Aorta (tissue), 5 donors: ENCODE measurements around the gene FTO. TPM values are rescaled to one million over a fixed set of nuclear protein-coding genes. Genes with fewer than 3 reads are reported as not detected.

Experiments used
- ATAC-seq: fragments of 200-7000 bp; cut with Tn5 transposase; one replicate; pipeline ENCODE4 v1.9.1; 2022; ENCODE audit warnings: moderate library complexity; ENCODE audit not compliant: low FRiP score
- DNase-seq, 2 donors: peaks; one replicate each; pipeline ENCODE4 v3.0.0-alpha.2; 2020
- H3K27ac ChIP-seq, 2 donors: one replicate each; pipeline ENCODE4 v1.5.1; 2013; ENCODE audit warnings: low read length in 2 of 2, mild to moderate bottlenecking in 2 of 2, moderate library complexity in 2 of 2, control low read depth in 1 of 2, inconsistent platforms in 1 of 2, low read depth in 1 of 2
- H3K27me3 ChIP-seq, 2 donors: one replicate each; pipeline ENCODE4 v1.6.1; 2013; ENCODE audit warnings: control low read depth in 1 of 2, low read length in 1 of 2, mild to moderate bottlenecking in 1 of 2, moderate library complexity in 1 of 2; ENCODE audit not compliant: insufficient read depth in 2 of 2, control insufficient read depth in 1 of 2
- H3K36me3 ChIP-seq, 2 donors: one replicate each; pipeline ENCODE4 v1.6.1; 2013; ENCODE audit warnings: control low read depth in 1 of 2, low read length in 1 of 2, mild to moderate bottlenecking in 1 of 2; ENCODE audit not compliant: insufficient read depth in 2 of 2, control insufficient read depth in 1 of 2
- H3K4me1 ChIP-seq, 2 donors: one replicate each; pipeline ENCODE4 v1.6.1; 2013; ENCODE audit warnings: low read length in 2 of 2, control low read depth in 1 of 2, mild to moderate bottlenecking in 1 of 2, moderate library complexity in 1 of 2; ENCODE audit not compliant: insufficient read depth in 2 of 2, control insufficient read depth in 1 of 2
- H3K4me3 ChIP-seq, 2 donors: one replicate each; pipeline ENCODE4 v1.5.1; 2013; ENCODE audit warnings: low read length in 2 of 2, control low read depth in 1 of 2, mild to moderate bottlenecking in 1 of 2
- H3K9me3 ChIP-seq: one replicate; pipeline ENCODE4 v1.6.1; 2013; ENCODE audit warnings: mild to moderate bottlenecking, low read length; ENCODE audit not compliant: control insufficient read depth
- WGBS, 2 donors: extraction: QIAGEN DNeasy Blood & Tissue Kit; methylation state at CpG; one replicate each; pipeline ENCODE4 v1.1.7; 2013; 5-methylcytosine and 5-hydroxymethylcytosine counted together
- intact Hi-C, 2 donors: fragments of 100-400 bp; cut with DNase I; formaldehyde crosslinking; loops; one replicate each; pipeline versions ENCODE4 v1.14.2 to v1.15.0; 2022
- polyA plus RNA-seq, 2 donors: library from polyadenylated mRNA; stranded (reverse); fragments of 200-250 nt; gene quantifications; one replicate each; pipeline ENCODE4 v1.2.3, GENCODE V29; 2013
- total RNA-seq, 2 donors: library from RNA; stranded (reverse); fragmentation: NEBNext Ultra II Directional; extraction: Animal tissue kit (Norgen Biotek cat#: 25700); gene quantifications; one replicate each; pipeline ENCODE4 v1.2.1, GENCODE V29; 2021
- donor health status: healthy with polysubstance abuse.
- donor health status: Bipolar disorder and iron deficiency.
- donor health status: DM: no; HTN: no; CAD: no.
- donor health status: DM: no; HTN: no; CAD: no.
- donor health status: DM: yes; HTN: yes; CAD: no.

The FTO gene
- total and polyA plus RNA-seq, 4 donors: 17.9 to 97.7 (median 55.6) TPM

- H3K4me1 ChIP-seq: peaks cover 2% of the 10 kb centered on the region in 2 donors
- DNase-seq: no peak
- 80% methylated on average over 6 of the region's 6 CpGs for whole genome bisulfite sequencing, 2 donors
- no peak overlapping the region for H3K27ac ChIP-seq
- no peaks in the 10 kb centered on the region for H3K36me3 ChIP-seq
- H3K4me3 ChIP-seq: no peak overlapping the region
- ATAC-seq: no peak
- intact Hi-C loops: no loop called here
- H3K9me3 ChIP-seq: no peaks in the 10 kb centered on the region
- no peaks in the 10 kb centered on the region for H3K27me3 ChIP-seq
These were observed 88.4 kb downstream of the FTO start for GRCh38 chr16:53792161-53792951.

- Histone ChIP-seq H3K36me3 (no peaks in the 10 kb centered on the region), H3K27me3 (no peaks in the 10 kb centered on the region), H3K27ac (no peak overlapping the region), H3K4me1 (no peaks in the 10 kb centered on the region), H3K4me3 (no peak overlapping the region), H3K9me3 (no peaks in the 10 kb centered on the region)
- ATAC-seq (no peak), DNase-seq (no peak)
- intact Hi-C loops: no loop called here
These were observed 99.5 kb downstream of the FTO start for GRCh38 chr16:53803451-53803850.

DNA sequence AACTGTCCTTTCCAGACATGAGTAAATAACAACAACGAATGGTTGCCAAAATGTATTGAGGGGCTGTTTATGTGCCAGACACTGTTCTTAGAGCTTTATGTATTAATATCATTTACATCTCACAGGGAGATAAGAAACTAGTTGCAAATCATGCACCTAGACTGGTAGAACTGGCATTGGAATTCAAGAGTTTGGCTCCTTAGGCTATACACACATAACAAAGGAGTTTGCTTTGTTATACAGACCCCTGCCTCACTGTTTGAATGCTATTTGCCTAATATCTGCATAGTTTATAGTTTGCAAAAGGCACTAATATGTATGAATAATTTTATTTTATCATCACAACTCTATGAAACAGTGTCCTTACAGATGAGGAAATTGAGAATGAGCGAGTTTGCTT lies 100.0 kb downstream of the FTO start:
- Histone ChIP-seq H3K9me3 (no peaks in the 10 kb centered on the region), H3K27ac (no peak overlapping the region), H3K4me1 (no peaks in the 10 kb centered on the region), H3K4me3 (no peak overlapping the region), H3K27me3 (no peaks in the 10 kb centered on the region), H3K36me3 (no peaks in the 10 kb centered on the region)
- intact Hi-C loops: no loop called here
- ATAC-seq (no peak), DNase-seq (no peak)
- 91% methylated on average over 2 of the region's 2 CpGs for WGBS, 2 donors

DNA sequence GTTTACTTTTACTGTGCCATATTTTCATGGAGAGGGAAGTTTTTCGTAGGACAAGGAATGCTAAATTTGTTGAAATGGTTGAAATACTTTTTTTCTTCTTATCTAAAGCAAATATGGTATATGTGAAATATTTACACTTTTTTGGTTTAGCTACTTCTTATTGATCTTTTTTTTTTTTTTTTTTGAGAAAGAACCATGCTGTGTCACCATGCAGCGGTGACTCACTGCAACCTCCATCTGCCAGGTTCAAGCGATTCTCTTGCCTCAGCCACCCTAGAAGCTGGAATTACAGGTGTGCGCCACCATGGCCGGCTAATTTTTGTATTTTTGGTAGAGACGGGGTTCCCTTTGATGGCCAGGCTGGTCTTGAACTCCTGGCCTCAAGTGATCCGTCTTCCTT lies 100.5 kb downstream of the FTO start:
- no peaks in the 10 kb centered on the region for H3K27me3 ChIP-seq
- no peaks in the 10 kb centered on the region for H3K4me1 ChIP-seq
- no peak overlapping the region for H3K4me3 ChIP-seq
- no peak overlapping the region for H3K27ac ChIP-seq
- no peaks in the 10 kb centered on the region for H3K9me3 ChIP-seq
- DNase-seq: no peak
- intact Hi-C loops: no loop called here
- 96% methylated on average over 7 of the region's 7 CpGs for WGBS, 2 donors
- H3K36me3 ChIP-seq: no peaks in the 10 kb centered on the region
- no peak for ATAC-seq

- ATAC-seq (no peak), DNase-seq (no peak)
- Histone ChIP-seq H3K4me3 (no peak overlapping the region), H3K27ac (no peak overlapping the region), H3K27me3 (no peaks in the 10 kb centered on the region), H3K4me1 (no peaks in the 10 kb centered on the region), H3K36me3 (no peaks in the 10 kb centered on the region), H3K9me3 (no peaks in the 10 kb centered on the region)
- 94 to 95% methylated on average over 2 of the region's 2 CpGs for WGBS, 2 donors
- intact Hi-C loops: no loop called here
These were observed 101.2 kb downstream of the FTO start for GRCh38 chr16:53805113-53805512.

GRCh38 chr16:53805752-53806151 lies 101.8 kb downstream of the FTO start:
- no peak overlapping the region for H3K4me3 ChIP-seq
- no peak overlapping the region for H3K27ac ChIP-seq
- WGBS, 2 donors: 79 to 82% methylated on average over 4 of the region's 4 CpGs
- H3K9me3 ChIP-seq: no peaks in the 10 kb centered on the region
- no peak for DNase-seq
- intact Hi-C loops: no loop called here
- no peaks in the 10 kb centered on the region for H3K4me1 ChIP-seq
- ATAC-seq: no peak
- H3K27me3 ChIP-seq: no peaks in the 10 kb centered on the region
- H3K36me3 ChIP-seq: peaks cover 1 to 2% of the 10 kb centered on the region in 2 donors

GRCh38 chr16:53809088-53809932 lies 105.4 kb downstream of the FTO start:
- Histone ChIP-seq H3K4me3 (no peak overlapping the region), H3K27ac (no peak overlapping the region), H3K36me3 (peaks cover 1 to 2% of the 10 kb centered on the region in 2 donors), H3K27me3 (no peaks in the 10 kb centered on the region), H3K9me3 (no peaks in the 10 kb centered on the region), H3K4me1 (no peaks in the 10 kb centered on the region)
- intact Hi-C loops: no loop called here
- no peak for ATAC-seq
- WGBS, 2 donors: 88 to 90% methylated on average over 8 of the region's 8 CpGs
- DNase-seq: no peak

DNA sequence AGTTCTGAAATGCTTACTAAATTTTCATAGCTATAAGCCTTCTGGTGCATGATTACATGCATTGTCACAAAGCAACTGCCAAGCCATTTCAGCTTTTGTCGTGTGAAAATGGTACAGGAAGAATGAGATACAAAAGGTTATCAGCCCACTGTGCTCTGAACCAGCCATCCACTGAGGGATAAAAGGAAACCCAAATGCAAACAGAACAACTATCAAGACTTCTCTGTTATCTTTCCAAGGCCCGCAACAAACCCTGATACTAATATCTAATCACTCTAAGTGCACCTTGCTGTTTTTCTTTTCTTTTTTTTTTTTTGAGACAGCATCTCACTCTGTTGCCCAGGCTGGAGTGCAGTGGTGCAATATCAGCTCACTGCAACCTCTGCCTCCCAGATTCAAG lies 109.0 kb downstream of the FTO start:
- ATAC-seq (no peak), DNase-seq (no peak)
- WGBS, 2 donors: 76 to 83% methylated on average over 2 of the region's 2 CpGs
- H3K4me3 ChIP-seq: no peak overlapping the region
- no peaks in the 10 kb centered on the region for H3K9me3 ChIP-seq
- no peak overlapping the region for H3K27ac ChIP-seq
- peaks cover 0 to 3% of the 10 kb centered on the region in 2 donors for H3K4me1 ChIP-seq
- H3K36me3 ChIP-seq: peaks cover 1 to 2% of the 10 kb centered on the region in 2 donors
- no peaks in the 10 kb centered on the region for H3K27me3 ChIP-seq
- intact Hi-C loops: no loop called here

- no peaks in the 10 kb centered on the region for H3K9me3 ChIP-seq
- H3K27ac ChIP-seq: no peak overlapping the region
- peaks cover 0 to 3% of the 10 kb centered on the region in 2 donors for H3K4me1 ChIP-seq
- H3K36me3 ChIP-seq: peaks cover 1 to 2% of the 10 kb centered on the region in 2 donors
- no peaks in the 10 kb centered on the region for H3K27me3 ChIP-seq
- intact Hi-C loops: no loop called here
- DNase-seq: no peak
- ATAC-seq: no peak
- H3K4me3 ChIP-seq: no peak overlapping the region
- 95 to 96% methylated on average over 7 of the region's 7 CpGs for WGBS, 2 donors
These were observed 110.8 kb downstream of the FTO start for GRCh38 chr16:53814801-53815200.
